GM12873 (cell line): Measurements from ENCODE around the gene SRPX2.

Experiments
- CTCF ChIP-seq: IDR thresholded peaks from 2 replicates; pipeline ENCODE4 v1.5.1; 2012; ENCODE audit warnings: low read depth, mild to moderate bottlenecking, moderate library complexity, low read length, control low read depth; ENCODE audit not compliant: insufficient read depth; ENCODE audit errors: missing control alignments

Gene SRPX2

GRCh38 chrX:100611951-100612350, 32.0 kb upstream of the SRPX2 start:
- TF ChIP-seq CTCF: no peak

- TF ChIP-seq CTCF: peak; percentile 74
Observed at GRCh38 chrX:100615005-100615404, 29.0 kb upstream of the SRPX2 start.

GRCh38 chrX:100623001-100623400, 21.0 kb upstream of the SRPX2 start:
- no peak for TF ChIP-seq CTCF

- TF ChIP-seq CTCF: no peak
Observed at GRCh38 chrX:100625985-100626491, 18.0 kb upstream of the SRPX2 start.

- no peak for TF ChIP-seq CTCF
Observed at GRCh38 chrX:100635040-100635439, 9.0 kb upstream of the SRPX2 start.

GRCh38 chrX:100635989-100636320, 8.0 kb upstream of the SRPX2 start:
- no peak for TF ChIP-seq CTCF

GRCh38 chrX:100636321-100636991, 7.5 kb upstream of the SRPX2 start, which contains the start of gene TSPAN6:
Gene TSPAN6 (minus strand): TSS chrX:100636806. CDS start chrX:100636694, 112 bp downstream.
- TF ChIP-seq CTCF: peak; percentile 43
